Neural cell (in vitro differentiated cells): ENCODE data around the gene GIPC1. TPM values are rescaled to one million over a fixed set of nuclear protein-coding genes. Genes with fewer than 3 reads are reported as not detected.

Source experiments
- H2AFZ ChIP-seq: fragments of 200-600, 300-800 bp; sonication (generic), shearing (Covaris generic); 2 replicates; pipeline ENCODE4 v1.6.0; 2014; ENCODE audit warnings: low read depth, mild to moderate bottlenecking, antibody characterized with exemption, low read length, moderate library complexity
- H3F3A ChIP-seq: fragments of 200-600 bp; shearing (Covaris generic); 2 replicates; pipeline ENCODE4 v1.6.1; 2016; ENCODE audit warnings: mild to moderate bottlenecking, moderate library complexity, mixed read lengths, antibody characterized with exemption, low read length; ENCODE audit not compliant: insufficient read depth, poor library complexity, severe bottlenecking
- H3K27ac ChIP-seq: fragments of 200-600, 300-800 bp; sonication (generic), shearing (Covaris generic); 2 replicates; pipeline ENCODE4 v1.5.1; 2014; ENCODE audit warnings: mild to moderate bottlenecking, low read length, moderate library complexity
- H3K27me3 ChIP-seq: fragments of 300-800, 200-600 bp; sonication (generic), shearing (Covaris generic); 2 replicates; pipeline ENCODE4 v1.6.0; 2014; ENCODE audit warnings: mild to moderate bottlenecking, low read depth, low read length, moderate library complexity; ENCODE audit not compliant: insufficient read depth
- H3K36me3 ChIP-seq: fragments of 300-800, 200-600 bp; sonication (generic), shearing (Covaris generic); 2 replicates; pipeline ENCODE4 v1.5.1; 2014; ENCODE audit warnings: mild to moderate bottlenecking, antibody characterized with exemption, low read length, moderate library complexity; ENCODE audit not compliant: insufficient read depth
- H3K4me2 ChIP-seq: fragments of 300-800, 200-600 bp; sonication (generic), shearing (Covaris generic); 2 replicates; pipeline ENCODE4 v1.6.0; 2014; ENCODE audit warnings: mild to moderate bottlenecking, low read length
- H3K4me3 ChIP-seq: fragments of 300-800, 200-600 bp; sonication (generic), shearing (Covaris generic); 2 replicates; pipeline ENCODE4 v1.5.1; 2014; ENCODE audit warnings: mild to moderate bottlenecking, low read length, moderate library complexity
- H3K79me2 ChIP-seq: fragments of 200-600 bp; shearing (Covaris generic); replicated peaks from 2 replicates; pipeline ENCODE4 v1.6.0; 2014; ENCODE audit warnings: mild to moderate bottlenecking, low read length, moderate library complexity; ENCODE audit not compliant: insufficient read depth
- H3K9ac ChIP-seq: fragments of 300-800, 200-600 bp; sonication (generic), shearing (Covaris generic); 2 replicates; pipeline ENCODE4 v1.6.1; 2016; ENCODE audit warnings: mild to moderate bottlenecking, low read length, mixed read lengths
- H3K9me2 ChIP-seq: fragments of 200-600 bp; shearing (Covaris generic); 2 replicates; pipeline ENCODE4 v1.6.1; 2016; ENCODE audit warnings: mild to moderate bottlenecking, low read length, mixed read lengths; ENCODE audit not compliant: insufficient read depth
- H3K9me3 ChIP-seq: fragments of 200-600, 300-800 bp; sonication (generic), shearing (Covaris generic); 2 replicates; pipeline ENCODE4 v1.6.1; 2016; ENCODE audit warnings: mild to moderate bottlenecking, mixed run types, low read length, moderate library complexity, mixed read lengths
- H4K20me1 ChIP-seq: fragments of 200-600 bp; shearing (Covaris generic); 2 replicates; pipeline ENCODE4 v1.6.1; 2016; ENCODE audit warnings: mild to moderate bottlenecking, mixed run types; ENCODE audit not compliant: insufficient read depth
- CTCF ChIP-seq: fragments of 450-650 bp; IDR thresholded peaks from 2 replicates; pipeline ENCODE4 v1.5.1; 2014; ENCODE audit warnings: antibody characterized with exemption, mild to moderate bottlenecking, moderate library complexity; ENCODE audit not compliant: poor library complexity, severe bottlenecking
- EP300 ChIP-seq: fragments of 450-650 bp; conservative IDR thresholded peaks from 2 replicates; pipeline ENCODE4 v1.6.1; 2014; ENCODE audit warnings: antibody characterized with exemption, mild to moderate bottlenecking, moderate library complexity; ENCODE audit not compliant: poor library complexity, severe bottlenecking
- EZH2 ChIP-seq: fragments of 200-600, 300-800 bp; shearing (Covaris generic), sonication (generic); IDR thresholded peaks from 2 replicates; pipeline ENCODE4 v1.6.1; 2014; ENCODE audit warnings: antibody characterized with exemption, low read length, borderline replicate concordance, mild to moderate bottlenecking; ENCODE audit not compliant: insufficient read depth, poor library complexity, severe bottlenecking
- MXI1 ChIP-seq: fragments of 450-650 bp; conservative IDR thresholded peaks from 2 replicates; pipeline ENCODE4 v1.6.1; 2014; ENCODE audit warnings: antibody characterized with exemption, mild to moderate bottlenecking; ENCODE audit not compliant: poor library complexity, severe bottlenecking
- POLR2AphosphoS5 ChIP-seq: IDR thresholded peaks from 2 replicates; pipeline ENCODE4 v1.6.1; 2012
- RAD21 ChIP-seq: fragments of 450-650 bp; conservative IDR thresholded peaks from 2 replicates; pipeline ENCODE4 v1.6.1; 2014; ENCODE audit warnings: antibody characterized with exemption, mild to moderate bottlenecking, moderate library complexity
- REST ChIP-seq: IDR thresholded peaks from 2 replicates; pipeline ENCODE4 v1.6.1; 2012; ENCODE audit warnings: borderline replicate concordance
- SMC3 ChIP-seq: fragments of 450-650 bp; conservative IDR thresholded peaks from 2 replicates; pipeline ENCODE4 v1.6.1; 2014; ENCODE audit warnings: antibody characterized with exemption, mild to moderate bottlenecking, moderate library complexity; ENCODE audit not compliant: poor library complexity
- TAF1 ChIP-seq: IDR thresholded peaks from 2 replicates; pipeline ENCODE4 v1.6.1; 2012; ENCODE audit warnings: low read depth
- polyA plus RNA-seq: library from polyadenylated mRNA; depleted of rRNA; stranded (reverse); fragments of >200 nt; gene quantifications from 2 replicates; pipeline ENCODE4 v1.2.3, GENCODE V29; 2014

Gene GIPC1
- polyA plus RNA-seq, 1 donor from 2014 or later = 128 TPM

- H3K27ac ChIP-seq = no peak overlapping the region
- H3K9ac ChIP-seq = no peak overlapping the region
- H3K27me3 ChIP-seq = no peaks in the 10 kb centered on the region
- H3K4me3 ChIP-seq = no peak overlapping the region
- no peaks in the 10 kb centered on the region for H3K9me2 ChIP-seq
- TF ChIP-seq EZH2 (no peak), EP300 (no peak), TAF1 (no peak), CTCF (no peak), RAD21 (no peak), POLR2AphosphoS5 (no peak), REST (no peak), SMC3 (no peak), MXI1 (no peak)
- peaks cover 16% of the 10 kb centered on the region for H3K79me2 ChIP-seq
- H2AFZ ChIP-seq = no peak overlapping the region
- no peak overlapping the region for H3K4me2 ChIP-seq
- H3F3A ChIP-seq = no peaks in the 10 kb centered on the region
- H3K9me3 ChIP-seq = no peaks in the 10 kb centered on the region
- no peaks in the 10 kb centered on the region for H4K20me1 ChIP-seq
- H3K36me3 ChIP-seq = no peaks in the 10 kb centered on the region
These were observed 3.1 kb downstream of the GIPC1 start for GRCh38 chr19:14492756-14493337.

- H3K36me3 ChIP-seq = no peaks in the 10 kb centered on the region
- no peaks in the 10 kb centered on the region for H3K27me3 ChIP-seq
- no peak overlapping the region for H3K4me2 ChIP-seq
- no peak overlapping the region for H2AFZ ChIP-seq
- TF ChIP-seq CTCF (no peak), RAD21 (no peak), EZH2 (no peak), MXI1 (no peak), POLR2AphosphoS5 (no peak), TAF1 (no peak), REST (no peak), EP300 (no peak), SMC3 (no peak)
- no peaks in the 10 kb centered on the region for H3K9me2 ChIP-seq
- H3K9ac ChIP-seq = no peak overlapping the region
- no peak overlapping the region for H3K27ac ChIP-seq
- H3K79me2 ChIP-seq = no peaks in the 10 kb centered on the region
- no peak overlapping the region for H3K4me3 ChIP-seq
- no peaks in the 10 kb centered on the region for H4K20me1 ChIP-seq
- H3K9me3 ChIP-seq = no peaks in the 10 kb centered on the region
- no peaks in the 10 kb centered on the region for H3F3A ChIP-seq
These were observed 8.4 kb downstream of the GIPC1 start for GRCh38 chr19:14487370-14488125.
